GM23248 (cell line): ENCODE data around the gene SMG7. TPM values are rescaled to one million over a fixed set of nuclear protein-coding genes. Genes with fewer than 3 reads are reported as not detected.

Source experiments
- DNase-seq: peaks from one replicate; pipeline ENCODE4 v3.0.0-alpha.2; 2015
- H2AFZ ChIP-seq: fragments of 200-600 bp; sonication (generic); 2 replicates; pipeline ENCODE4 v1.6.1; 2016; ENCODE audit warnings: antibody characterized with exemption
- H3F3A ChIP-seq: fragments of 200-600 bp; sonication (generic); 2 replicates; pipeline ENCODE4 v1.6.1; 2016; ENCODE audit warnings: mild to moderate bottlenecking, antibody characterized with exemption, mixed run types; ENCODE audit not compliant: insufficient read depth
- H3K27ac ChIP-seq: fragments of 200-600 bp; sonication (generic); 2 replicates; pipeline ENCODE4 v1.5.1; 2016; ENCODE audit warnings: mild to moderate bottlenecking
- H3K27me3 ChIP-seq: fragments of 200-600 bp; sonication (generic); replicated peaks from 2 replicates; pipeline ENCODE4 v1.6.1; 2016; ENCODE audit warnings: mild to moderate bottlenecking; ENCODE audit not compliant: insufficient read depth
- H3K36me3 ChIP-seq: fragments of 200-600 bp; sonication (generic); 2 replicates; pipeline ENCODE4 v1.6.1; 2016; ENCODE audit warnings: low read depth, mild to moderate bottlenecking
- H3K4me1 ChIP-seq: fragments of 200-600 bp; sonication (generic); 2 replicates; pipeline ENCODE4 v1.6.1; 2016; ENCODE audit warnings: mild to moderate bottlenecking; ENCODE audit not compliant: insufficient read depth
- H3K4me2 ChIP-seq: fragments of 200-600 bp; sonication (generic); one replicate; pipeline ENCODE4 v1.6.1; 2016; ENCODE audit warnings: mild to moderate bottlenecking; ENCODE audit not compliant: unreplicated experiment
- H3K4me3 ChIP-seq: fragments of 200-600 bp; sonication (generic); 2 replicates; pipeline ENCODE4 v1.5.1; 2016; ENCODE audit warnings: mild to moderate bottlenecking
- H3K79me2 ChIP-seq: fragments of 200-600 bp; sonication (generic); 2 replicates; pipeline ENCODE4 v1.6.1; 2016; ENCODE audit warnings: mild to moderate bottlenecking; ENCODE audit not compliant: insufficient read depth
- H3K9ac ChIP-seq: fragments of 200-600 bp; sonication (generic); 2 replicates; pipeline ENCODE4 v1.6.1; 2016; ENCODE audit warnings: mild to moderate bottlenecking
- H3K9me2 ChIP-seq: fragments of 200-600 bp; sonication (generic); 2 replicates; pipeline ENCODE4 v1.6.1; 2016; ENCODE audit warnings: mixed run types, mild to moderate bottlenecking, moderate library complexity; ENCODE audit not compliant: insufficient read depth
- H3K9me3 ChIP-seq: fragments of 200-600 bp; sonication (generic); one replicate; pipeline ENCODE4 v1.6.1; 2017; ENCODE audit warnings: low read depth
- H4K20me1 ChIP-seq: fragments of 200-600 bp; sonication (generic); 2 replicates; pipeline ENCODE4 v1.6.0; 2016; ENCODE audit not compliant: insufficient read depth
- EZH2 ChIP-seq: fragments of 200-600 bp; sonication (generic); IDR thresholded peaks from 2 replicates; pipeline ENCODE4 v1.6.1; 2018; ENCODE audit warnings: antibody characterized with exemption, mild to moderate bottlenecking; ENCODE audit not compliant: insufficient read depth, poor library complexity, severe bottlenecking
- EZH2phosphoT487 ChIP-seq: fragments of 200-600 bp; sonication (generic); IDR thresholded peaks from 2 replicates; pipeline ENCODE4 v1.6.1; 2018; ENCODE audit warnings: antibody characterized with exemption, moderate library complexity, mild to moderate bottlenecking, low read depth; ENCODE audit not compliant: insufficient read depth
- WGBS, 2 experiments: methylation state at CpG; one replicate each; pipeline ENCODE4 v1.1.6; 2015 to 2017; ENCODE audit warnings: low lambda C conversion rate in 2 of 2, low coverage in 1 of 2; ENCODE audit errors: missing lambda C conversion rate in 2 of 2; 5-methylcytosine and 5-hydroxymethylcytosine counted together
- in situ Hi-C: fragments of 300-500 bp; cut with MboI; formaldehyde crosslinking; loops from 2 replicates; pipeline ENCODE4 v1.15.0; 2020
- polyA plus RNA-seq: library from polyadenylated mRNA; unstranded; fragments of >200 nt; fragmentation: Nextera tagmentation; extraction: Ambion mirVana; gene quantifications from 2 replicates; pipeline ENCODE4 v1.2.1, GENCODE V29; 2016
- total RNA-seq: library from RNA; depleted of rRNA; stranded (reverse); fragments of >200 nt; shearing (Covaris generic); gene quantifications from 2 replicates; pipeline ENCODE4 v1.2.3, GENCODE V29; 2014

Gene SMG7
- total and polyA plus RNA-seq, 2 experiments from 2014 or later, result 18.7 to 32.8 TPM

- H3F3A ChIP-seq, result no peaks in the 10 kb centered on the region
- no peaks in the 10 kb centered on the region for H3K9me3 ChIP-seq
- no peak for TF ChIP-seq EZH2
- no peak for TF ChIP-seq EZH2phosphoT487
- H3K9ac ChIP-seq, result no peak overlapping the region
- H3K36me3 ChIP-seq, result no peaks in the 10 kb centered on the region
- 79 to 86% methylated on average over 2 of the region's 2 CpGs for WGBS, 2 experiments
- no peak overlapping the region for H2AFZ ChIP-seq
- H3K4me1 ChIP-seq, result peaks cover 7% of the 10 kb centered on the region; the same call in 1 of the 2 replicates
- no peak overlapping the region for H3K4me2 ChIP-seq
- no peaks in the 10 kb centered on the region for H4K20me1 ChIP-seq
- peak; percentile 71 for DNase-seq
- no peak overlapping the region for H3K4me3 ChIP-seq
- no peak overlapping the region for H3K27ac ChIP-seq
- in situ Hi-C loops, result no loop called here
- H3K79me2 ChIP-seq, result no peaks in the 10 kb centered on the region
- no peaks in the 10 kb centered on the region for H3K27me3 ChIP-seq
- H3K9me2 ChIP-seq, result no peaks in the 10 kb centered on the region
These were observed 93.7 kb downstream of the SMG7 start for GRCh38 chr1:183566026-183566425.

GRCh38 chr1:183567584-183567983, 95.3 kb downstream of the SMG7 start:
- Histone ChIP-seq H3K27ac (no peak overlapping the region), H3K9me2 (no peaks in the 10 kb centered on the region), H2AFZ (no peak overlapping the region), H3K79me2 (no peaks in the 10 kb centered on the region), H3K4me1 (peaks cover 12% of the 10 kb centered on the region; the same call in 1 of the 2 replicates), H4K20me1 (no peaks in the 10 kb centered on the region), H3K9me3 (no peaks in the 10 kb centered on the region), H3K4me3 (no peak overlapping the region), H3K27me3 (no peaks in the 10 kb centered on the region), H3K4me2 (no peak overlapping the region), H3K36me3 (no peaks in the 10 kb centered on the region), H3K9ac (no peak overlapping the region), H3F3A (no peaks in the 10 kb centered on the region)
- in situ Hi-C loops, result no loop called here
- TF ChIP-seq EZH2phosphoT487 (no peak), EZH2 (no peak)
- peak; percentile 9 for DNase-seq
- 86 to 88% methylated on average over 5 of the region's 5 CpGs for WGBS, 2 experiments

GRCh38 chr1:183568176-183569021, 96.1 kb downstream of the SMG7 start:
- Histone ChIP-seq H3K27me3 (no peaks in the 10 kb centered on the region), H3K27ac (no peak overlapping the region), H3K4me3 (no peak overlapping the region), H3K9me2 (no peaks in the 10 kb centered on the region), H3K4me1 (peaks cover 12% of the 10 kb centered on the region; the same call in 1 of the 2 replicates), H3K36me3 (no peaks in the 10 kb centered on the region), H2AFZ (no peak overlapping the region), H4K20me1 (no peaks in the 10 kb centered on the region), H3F3A (no peaks in the 10 kb centered on the region), H3K4me2 (no peak overlapping the region), H3K79me2 (no peaks in the 10 kb centered on the region), H3K9me3 (no peaks in the 10 kb centered on the region), H3K9ac (no peak overlapping the region)
- no peak for TF ChIP-seq EZH2phosphoT487
- TF ChIP-seq EZH2, result no peak
- in situ Hi-C loops, result no loop called here
- 87 to 88% methylated on average over 12 of the region's 12 CpGs for WGBS, 2 experiments
- DNase-seq, result no peak

- H3K79me2 ChIP-seq, result no peaks in the 10 kb centered on the region
- no peak overlapping the region for H3K4me2 ChIP-seq
- in situ Hi-C loops, result no loop called here
- peak; percentile 49 for DNase-seq
- H2AFZ ChIP-seq, result no peak overlapping the region
- H4K20me1 ChIP-seq, result no peaks in the 10 kb centered on the region
- no peaks in the 10 kb centered on the region for H3K9me2 ChIP-seq
- no peaks in the 10 kb centered on the region for H3F3A ChIP-seq
- WGBS, 2 experiments, result 71 to 75% methylated on average over 4 of the region's 4 CpGs
- no peaks in the 10 kb centered on the region for H3K27me3 ChIP-seq
- no peaks in the 10 kb centered on the region for H3K9me3 ChIP-seq
- no peak overlapping the region for H3K9ac ChIP-seq
- no peaks in the 10 kb centered on the region for H3K36me3 ChIP-seq
- H3K4me1 ChIP-seq, result peaks cover 12% of the 10 kb centered on the region; the same call in 1 of the 2 replicates
- H3K27ac ChIP-seq, result no peak overlapping the region
- TF ChIP-seq EZH2phosphoT487 (no peak), EZH2 (no peak)
- H3K4me3 ChIP-seq, result no peak overlapping the region
These were observed 96.8 kb downstream of the SMG7 start for GRCh38 chr1:183569141-183569540.
